T-helper 1 cell treated with Interleukin-12 subunit alpha and Interleukin-12 subunit beta and Interleukin-4 antibody, amounts not matched to agents 30 ng/mL and 1 ng/mL, for 36 hours (primary cell): ENCODE data around the gene LMNA. TPM values are rescaled to one million over a fixed set of nuclear protein-coding genes. Genes with fewer than 3 reads are reported as not detected.
"Not testable (repeated sequence)": the region's sequence is repeated elsewhere in the genome, so short reads cannot be mapped to it uniquely, and the experiment has no call there.

Experiments
- intact Hi-C: fragments of 100-400 bp; cut with micrococcal nuclease; formaldehyde crosslinking; loops from one replicate; pipeline ENCODE4 v1.15.1; 2024
- total RNA-seq: library from RNA; stranded (reverse); gene quantifications from 2 replicates; pipeline ENCODE4 v1.2.3, GENCODE V29; 2022

LMNA gene
- total RNA-seq, 1 donor from 2014 or later, result 32.7 TPM

- intact Hi-C loops, result no loop called here
These were observed 10.3 kb upstream of the LMNA start for GRCh38 chr1:156104065-156104810.

GRCh38 chr1:156104861-156105832 is 9.4 kb upstream of the LMNA start:
- intact Hi-C loops, result no loop called here

GRCh38 chr1:156106624-156107488 is 7.7 kb upstream of the LMNA start:
- intact Hi-C loops, result loop anchor here (1.0 kb wide), 3 partner anchors 7 to 20 kb away; partner anchors contain the start of gene LMNA

GRCh38 chr1:156108057-156108456 is 6.5 kb upstream of the LMNA start:
- intact Hi-C loops, result no loop called here

- intact Hi-C loops, result no loop called here
These were observed 5.8 kb upstream of the LMNA start for GRCh38 chr1:156108664-156109241.

GRCh38 chr1:156110252-156110651 is 4.3 kb upstream of the LMNA start:
- intact Hi-C loops, result no loop called here

GRCh38 chr1:156111355-156111962 is 3.1 kb upstream of the LMNA start:
- intact Hi-C loops, result no loop called here

GRCh38 chr1:156112276-156113137 is 2.0 kb upstream of the LMNA start:
- intact Hi-C loops, result no loop called here

- intact Hi-C loops, result no loop called here
These were observed 1.1 kb upstream of the LMNA start for GRCh38 chr1:156113282-156113950.

GRCh38 chr1:156114919-156115513 is 505 bp downstream of the LMNA start:
- intact Hi-C loops, result loop anchor here (1.0 kb wide), 5 partner anchors 8 to 95 kb away; partner anchors contain the start of gene SSR2

- intact Hi-C loops, result no loop called here
These were observed 1.2 kb downstream of the LMNA start for GRCh38 chr1:156115514-156116374.

- intact Hi-C loops, result not testable (repeated sequence)
These were observed 2.2 kb downstream of the LMNA start for GRCh38 chr1:156116731-156117130.

GRCh38 chr1:156117414-156118176 is 3.1 kb downstream of the LMNA start:
- intact Hi-C loops, result no loop called here

- intact Hi-C loops, result no loop called here
These were observed 3.8 kb downstream of the LMNA start for GRCh38 chr1:156118177-156118868.

- intact Hi-C loops, result no loop called here
These were observed 5.1 kb downstream of the LMNA start for GRCh38 chr1:156119503-156120209.
